ENCODE results near the gene XXYLT1. TPM values are rescaled to one million over a fixed set of nuclear protein-coding genes. Genes with fewer than 3 reads are reported as not detected.

XXYLT1 gene
- total RNA-seq, 1 experiment from 2014 or later = 10.9 TPM

DNA sequence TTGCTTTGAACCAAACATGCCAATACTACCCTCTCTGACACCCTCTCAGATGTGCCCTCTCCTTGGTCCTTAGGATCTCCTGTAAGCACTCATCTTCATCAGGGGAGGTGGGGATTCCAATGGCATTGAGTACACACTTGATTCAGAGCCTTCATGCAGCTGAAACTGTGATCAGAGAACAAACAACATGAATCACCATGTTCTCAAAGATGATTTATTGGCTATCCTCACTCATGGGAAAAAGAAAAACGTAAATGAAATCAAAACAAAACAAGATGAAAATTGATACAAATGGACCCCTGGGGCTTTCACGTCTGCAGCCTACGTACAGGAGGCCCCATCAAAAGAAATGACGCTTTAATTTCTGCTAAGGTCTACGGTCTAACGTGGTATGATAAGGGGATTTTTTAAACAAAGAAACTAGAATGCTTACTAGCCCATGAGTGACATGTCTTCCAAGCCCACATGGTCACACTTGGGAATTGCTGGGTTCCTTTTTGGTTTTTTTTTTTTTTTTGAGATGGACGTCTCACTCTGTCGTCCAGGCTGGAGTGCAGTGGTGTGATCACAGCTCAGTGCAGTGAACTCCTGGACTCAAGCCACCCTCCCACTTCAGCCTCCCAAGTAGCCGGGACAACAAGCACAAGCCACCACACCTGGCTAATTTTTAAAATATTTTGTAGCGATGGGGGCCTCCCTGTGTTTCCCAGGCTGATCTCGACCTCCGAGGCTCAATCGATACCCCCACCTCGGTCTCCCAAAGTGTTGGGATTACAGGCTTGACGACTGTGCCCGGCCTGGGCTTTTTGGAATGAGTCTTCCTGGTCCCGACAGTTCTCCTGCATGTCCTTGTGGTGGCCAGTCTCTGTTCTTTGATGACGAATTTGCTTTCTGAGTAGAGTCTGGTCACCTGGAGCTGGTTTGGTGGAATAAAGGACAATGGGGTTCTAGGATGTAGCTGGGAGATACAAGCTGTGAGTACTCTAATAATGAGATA is 202.6 kb downstream of the XXYLT1 start:
- Histone ChIP-seq H3K9ac (ENCODE audit: low read length) (no peak overlapping the region), H3K9me3 (ENCODE audit: control insufficient read depth in 1 of 2, insufficient read depth in 1 of 2, low read depth in 1 of 2, low read length in 2 of 2) (no peaks in the 10 kb centered on the region), H3K79me2 (ENCODE audit: insufficient read depth, low read length) (no peaks in the 10 kb centered on the region), H3K36me3 (ENCODE audit: control insufficient read depth in 1 of 2, insufficient read depth in 2 of 2, low read length in 2 of 2) (no peaks in the 10 kb centered on the region; a peak in 1 of 4 replicates), H3K4me3 (replicated peaks in 1 of 2; ENCODE audit: low read depth in 1 of 2, low read length in 2 of 2) (no peak overlapping the region), H4K20me1 (ENCODE audit: insufficient read depth) (no peaks in the 10 kb centered on the region), H2AFZ (ENCODE audit: low read depth, low read length, poor library complexity, severe bottlenecking) (no peak overlapping the region), H3K27me3 (ENCODE audit: insufficient read depth, low read length) (no peaks in the 10 kb centered on the region), H3K4me2 (ENCODE audit: low read length) (no peak overlapping the region), H3K9me2 (ENCODE audit: insufficient read depth) (no peaks in the 10 kb centered on the region), H3K4me1 (ENCODE audit: control insufficient read depth in 1 of 2, insufficient read depth in 2 of 2, low read length in 2 of 2) (no peaks in the 10 kb centered on the region), H3K27ac (ENCODE audit: low read depth, low read length) (no peak overlapping the region)
- CTCF ChIA-PET = no interaction called here
- DNase-seq (ENCODE audit: low read depth, low spot score) (no peak), ATAC-seq (no peak)
- RAD21 ChIA-PET (ENCODE audit: low non-redundant PET in 1 of 2, low total read pairs in 2 of 2, uncharacterized antibody in 2 of 2, unreplicated experiment in 2 of 2) = no interaction called here
- POLR2A ChIA-PET = no interaction called here
- BruUV-seq (replicated peaks) = TSS peak; percentile 47
- intact Hi-C loops (cut with micrococcal nuclease) = no loop called here
- TF ChIP-seq EGR1 (IDR thresholded peaks at IDR 0.05; ENCODE audit: low read depth) (no peak), SIN3A (IDR thresholded peaks at IDR 0.05; ENCODE audit: low read depth) (no peak), FOSL1 (IDR thresholded peaks at IDR 0.05; ENCODE audit: low read depth) (no peak), POLR2A (IDR thresholded peaks at IDR 0.05; ENCODE audit: borderline replicate concordance, extremely low read depth, insufficient read depth, insufficient read length) (no peak), ZFX (IDR thresholded peaks at IDR 0.05) (no peak), SRF (IDR thresholded peaks at IDR 0.05; ENCODE audit: low read depth) (no peak), ZNF274 (IDR thresholded peaks at IDR 0.05; ENCODE audit: low read depth, low read length) (no peak), CEBPB (IDR thresholded peaks at IDR 0.05; ENCODE audit: low read depth) (no peak), TCF7L2 (IDR thresholded peaks at IDR 0.05; ENCODE audit: borderline replicate concordance, extremely low read depth, insufficient read depth, insufficient read length) (no peak), ELF1 (IDR thresholded peaks at IDR 0.05; ENCODE audit: borderline replicate concordance, low read depth) (no peak), YY1 (IDR thresholded peaks at IDR 0.05; ENCODE audit: extremely low read depth, insufficient replicate concordance, low read depth, low read length) (no peak), JUND (IDR thresholded peaks at IDR 0.05) (no peak), EZH2phosphoT487 (IDR thresholded peaks at IDR 0.05; ENCODE audit: borderline replicate concordance) (no peak), CBX3 (IDR thresholded peaks at IDR 0.05; ENCODE audit: low read depth) (no peak), POLR2AphosphoS5 (IDR thresholded peaks at IDR 0.05; ENCODE audit: low read depth, low read length) (no peak), SP1 (IDR thresholded peaks at IDR 0.05; ENCODE audit: low read depth) (no peak)
- TF ChIP-seq, protein P1, sequence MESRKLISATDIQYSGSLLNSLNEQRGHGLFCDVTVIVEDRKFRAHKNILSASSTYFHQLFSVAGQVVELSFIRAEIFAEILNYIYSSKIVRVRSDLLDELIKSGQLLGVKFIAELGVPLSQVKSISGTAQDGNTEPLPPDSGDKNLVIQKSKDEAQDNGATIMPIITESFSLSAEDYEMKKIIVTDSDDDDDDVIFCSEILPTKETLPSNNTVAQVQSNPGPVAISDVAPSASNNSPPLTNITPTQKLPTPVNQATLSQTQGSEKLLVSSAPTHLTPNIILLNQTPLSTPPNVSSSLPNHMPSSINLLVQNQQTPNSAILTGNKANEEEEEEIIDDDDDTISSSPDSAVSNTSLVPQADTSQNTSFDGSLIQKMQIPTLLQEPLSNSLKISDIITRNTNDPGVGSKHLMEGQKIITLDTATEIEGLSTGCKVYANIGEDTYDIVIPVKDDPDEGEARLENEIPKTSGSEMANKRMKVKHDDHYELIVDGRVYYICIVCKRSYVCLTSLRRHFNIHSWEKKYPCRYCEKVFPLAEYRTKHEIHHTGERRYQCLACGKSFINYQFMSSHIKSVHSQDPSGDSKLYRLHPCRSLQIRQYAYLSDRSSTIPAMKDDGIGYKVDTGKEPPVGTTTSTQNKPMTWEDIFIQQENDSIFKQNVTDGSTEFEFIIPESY (IDR thresholded peaks at IDR 0.05; ENCODE audit: extremely low read depth, insufficient replicate concordance, low read length) = no peak
- TF ChIP-seq, protein P2, sequence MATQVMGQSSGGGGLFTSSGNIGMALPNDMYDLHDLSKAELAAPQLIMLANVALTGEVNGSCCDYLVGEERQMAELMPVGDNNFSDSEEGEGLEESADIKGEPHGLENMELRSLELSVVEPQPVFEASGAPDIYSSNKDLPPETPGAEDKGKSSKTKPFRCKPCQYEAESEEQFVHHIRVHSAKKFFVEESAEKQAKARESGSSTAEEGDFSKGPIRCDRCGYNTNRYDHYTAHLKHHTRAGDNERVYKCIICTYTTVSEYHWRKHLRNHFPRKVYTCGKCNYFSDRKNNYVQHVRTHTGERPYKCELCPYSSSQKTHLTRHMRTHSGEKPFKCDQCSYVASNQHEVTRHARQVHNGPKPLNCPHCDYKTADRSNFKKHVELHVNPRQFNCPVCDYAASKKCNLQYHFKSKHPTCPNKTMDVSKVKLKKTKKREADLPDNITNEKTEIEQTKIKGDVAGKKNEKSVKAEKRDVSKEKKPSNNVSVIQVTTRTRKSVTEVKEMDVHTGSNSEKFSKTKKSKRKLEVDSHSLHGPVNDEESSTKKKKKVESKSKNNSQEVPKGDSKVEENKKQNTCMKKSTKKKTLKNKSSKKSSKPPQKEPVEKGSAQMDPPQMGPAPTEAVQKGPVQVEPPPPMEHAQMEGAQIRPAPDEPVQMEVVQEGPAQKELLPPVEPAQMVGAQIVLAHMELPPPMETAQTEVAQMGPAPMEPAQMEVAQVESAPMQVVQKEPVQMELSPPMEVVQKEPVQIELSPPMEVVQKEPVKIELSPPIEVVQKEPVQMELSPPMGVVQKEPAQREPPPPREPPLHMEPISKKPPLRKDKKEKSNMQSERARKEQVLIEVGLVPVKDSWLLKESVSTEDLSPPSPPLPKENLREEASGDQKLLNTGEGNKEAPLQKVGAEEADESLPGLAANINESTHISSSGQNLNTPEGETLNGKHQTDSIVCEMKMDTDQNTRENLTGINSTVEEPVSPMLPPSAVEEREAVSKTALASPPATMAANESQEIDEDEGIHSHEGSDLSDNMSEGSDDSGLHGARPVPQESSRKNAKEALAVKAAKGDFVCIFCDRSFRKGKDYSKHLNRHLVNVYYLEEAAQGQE (IDR thresholded peaks at IDR 0.05; ENCODE audit: low read depth) = no peak

Measured in HCT116 (cell line).